Measurements from ENCODE around the gene ILDR2. TPM values are rescaled to one million over a fixed set of nuclear protein-coding genes. Genes with fewer than 3 reads are reported as not detected.

ILDR2 gene
- total and polyA plus RNA-seq, 10 of the 15 experiments (the other 5 are each of a cell fraction or from before 2014, with no cell fraction given) = 0.05 to 5.3 (median 1.9) TPM

- TF ChIP-seq, protein P1, sequence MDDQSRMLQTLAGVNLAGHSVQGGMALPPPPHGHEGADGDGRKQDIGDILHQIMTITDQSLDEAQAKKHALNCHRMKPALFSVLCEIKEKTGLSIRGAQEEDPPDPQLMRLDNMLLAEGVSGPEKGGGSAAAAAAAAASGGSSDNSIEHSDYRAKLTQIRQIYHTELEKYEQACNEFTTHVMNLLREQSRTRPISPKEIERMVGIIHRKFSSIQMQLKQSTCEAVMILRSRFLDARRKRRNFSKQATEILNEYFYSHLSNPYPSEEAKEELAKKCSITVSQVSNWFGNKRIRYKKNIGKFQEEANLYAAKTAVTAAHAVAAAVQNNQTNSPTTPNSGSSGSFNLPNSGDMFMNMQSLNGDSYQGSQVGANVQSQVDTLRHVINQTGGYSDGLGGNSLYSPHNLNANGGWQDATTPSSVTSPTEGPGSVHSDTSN (IDR thresholded peaks at IDR 0.05; ENCODE audit: insufficient replicate concordance, low read depth, low read length) = peak; percentile 37
- TF ChIP-seq CHD2 (IDR thresholded peaks at IDR 0.05; ENCODE audit: borderline replicate concordance, low read depth, low read length) (peak; percentile 70), NR2C1 (IDR thresholded peaks at IDR 0.05) (no peak), HDAC6 (IDR thresholded peaks at IDR 0.05; ENCODE audit: unreplicated experiment) (no peak), BCLAF1 (IDR thresholded peaks at IDR 0.05) (no peak), ZBTB33 (IDR thresholded peaks at IDR 0.05) (no peak), CREB1 (IDR thresholded peaks at IDR 0.05; ENCODE audit: low read depth) (peak; percentile 75), EED (IDR thresholded peaks at IDR 0.05; ENCODE audit: low read depth) (no peak), RELA (IDR thresholded peaks at IDR 0.05; ENCODE audit: borderline replicate concordance, partially characterized antibody) (peak; percentile 63), WRNIP1 (IDR thresholded peaks at IDR 0.05; ENCODE audit: borderline replicate concordance, low read depth, low read length) (no peak), POLR2AphosphoS2 (IDR thresholded peaks at IDR 0.05; ENCODE audit: low read depth, low read length) (no peak), ESRRA (IDR thresholded peaks at IDR 0.05; ENCODE audit: low read length) (peak; percentile 70; the same call in 1 of the 2 replicates), MXI1 (IDR thresholded peaks at IDR 0.05; ENCODE audit: low read depth, low read length) (peak; percentile 72; the same call in 1 of the 2 replicates), MLLT1 (IDR thresholded peaks at IDR 0.05) (peak; percentile 91), HDGF (IDR thresholded peaks at IDR 0.05) (peak; percentile 95), SMARCA5 (IDR thresholded peaks at IDR 0.05) (peak; percentile 86; the same call in 1 of the 2 replicates), CHD1 (IDR thresholded peaks at IDR 0.05; ENCODE audit: low read depth, low read length) (0 out of 2 replicates have a peak, but pooled peaks have one; percentile 60), MYB (IDR thresholded peaks at IDR 0.05; ENCODE audit: borderline replicate concordance, low read depth, low read length) (0 out of 2 replicates have a peak, but pooled peaks have one; percentile 41), MTA3 (IDR thresholded peaks at IDR 0.05; ENCODE audit: borderline replicate concordance, low read length) (no peak), RB1 (IDR thresholded peaks at IDR 0.05; ENCODE audit: borderline replicate concordance) (peak; percentile 84; the same call in 1 of the 2 replicates), CBX5 (IDR thresholded peaks at IDR 0.05; ENCODE audit: low read depth) (peak; percentile 87; the same call in 1 of the 2 replicates), CBX3 (IDR thresholded peaks at IDR 0.05; ENCODE audit: borderline replicate concordance, low read depth) (no peak), ATF7 (IDR thresholded peaks at IDR 0.05; ENCODE audit: low read depth) (peak; percentile 67), CREM (IDR thresholded peaks at IDR 0.05; ENCODE audit: low read depth) (peak; percentile 76)
Observed at GRCh38 chr1:166875734-166876539, 99.4 kb downstream of the ILDR2 start, which contains the start of gene TADA1 (continued).
